ENCODE data around the gene ZDHHC19. TPM values are rescaled to one million over a fixed set of nuclear protein-coding genes. Genes with fewer than 3 reads are reported as not detected.
"Not testable (repeated sequence)": the region's sequence is repeated elsewhere in the genome, so short reads cannot be mapped to it uniquely, and the experiment has no call there.

The ZDHHC19 gene
- total RNA-seq, 4 donors from 2014 or later = not detected

GRCh38 chr3:196216089-196216564 lies 4.9 kb upstream of the ZDHHC19 start, which contains the start of gene SLC51A:
Gene SLC51A (plus strand): TSS chr3:196216534. CDS start chr3:196216713, 179 bp downstream.
- no peak for ATAC-seq
- peaks cover 0 to 12% (median 0%) of the 10 kb centered on the region in 3 donors for H3K4me1 ChIP-seq
- no peaks in the 10 kb centered on the region for H3K9me3 ChIP-seq
- WGBS, 2 donors (ENCODE audit: low coverage in 1 of 2) = no CpG with 5 or more reads among the region's 15 CpGs
- no peak within 1 kb of the TSS for H3K4me3 ChIP-seq
- H3K27ac ChIP-seq = no peak within 1 kb of the TSS
- no peak for TF ChIP-seq POLR2A (IDR thresholded peaks at IDR 0.05)
- no peak for TF ChIP-seq POLR2AphosphoS5 (IDR thresholded peaks at IDR 0.05)
- peaks cover 30% of the 10 kb centered on the region for H3K27me3 ChIP-seq
- H3K36me3 ChIP-seq = no peaks in the 10 kb centered on the region

DNA sequence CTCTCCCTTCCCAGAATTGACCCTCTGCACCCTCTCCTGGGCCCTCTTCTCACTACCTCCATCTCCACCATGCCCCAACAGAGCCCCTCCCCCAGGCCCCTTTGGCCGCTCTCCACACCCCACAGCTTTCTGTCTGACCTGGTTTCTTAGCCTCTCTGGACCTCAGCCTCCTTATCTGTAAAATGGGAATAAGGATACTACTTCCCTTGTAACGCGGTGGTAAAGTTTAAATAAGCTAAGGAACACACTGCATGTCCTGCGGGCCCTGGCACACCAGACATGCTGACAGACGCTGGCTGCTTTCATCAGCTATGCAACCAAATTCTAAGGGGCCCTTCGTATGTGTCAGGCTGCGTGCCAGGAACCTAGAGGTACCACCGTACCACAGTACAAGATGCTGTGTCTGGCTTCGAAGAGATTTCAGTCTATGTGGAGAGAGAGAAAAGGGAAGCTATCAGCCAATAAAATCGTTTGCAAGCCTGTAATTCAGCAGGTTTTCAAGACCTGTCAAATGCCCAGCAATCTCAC lies 4.4 kb upstream of the ZDHHC19 start:
- Histone ChIP-seq H3K4me3 (no peak overlapping the region), H3K27me3 (peaks cover 30% of the 10 kb centered on the region), H3K36me3 (no peaks in the 10 kb centered on the region), H3K4me1 (peaks cover 0 to 12% (median 0%) of the 10 kb centered on the region in 3 donors), H3K27ac (no peak overlapping the region), H3K9me3 (no peaks in the 10 kb centered on the region)
- WGBS, 2 donors (ENCODE audit: low coverage in 1 of 2) = 63 to 77% methylated on average over 4 to 5 of the region's 10 CpGs
- no peak for ATAC-seq
- TF ChIP-seq POLR2AphosphoS5 (IDR thresholded peaks at IDR 0.05) = no peak
- no peak for TF ChIP-seq POLR2A (IDR thresholded peaks at IDR 0.05)
- TF ChIP-seq CTCF (IDR thresholded peaks at IDR 0.05) = no peak
- no peak for TF ChIP-seq EP300 (IDR thresholded peaks at IDR 0.05)

DNA sequence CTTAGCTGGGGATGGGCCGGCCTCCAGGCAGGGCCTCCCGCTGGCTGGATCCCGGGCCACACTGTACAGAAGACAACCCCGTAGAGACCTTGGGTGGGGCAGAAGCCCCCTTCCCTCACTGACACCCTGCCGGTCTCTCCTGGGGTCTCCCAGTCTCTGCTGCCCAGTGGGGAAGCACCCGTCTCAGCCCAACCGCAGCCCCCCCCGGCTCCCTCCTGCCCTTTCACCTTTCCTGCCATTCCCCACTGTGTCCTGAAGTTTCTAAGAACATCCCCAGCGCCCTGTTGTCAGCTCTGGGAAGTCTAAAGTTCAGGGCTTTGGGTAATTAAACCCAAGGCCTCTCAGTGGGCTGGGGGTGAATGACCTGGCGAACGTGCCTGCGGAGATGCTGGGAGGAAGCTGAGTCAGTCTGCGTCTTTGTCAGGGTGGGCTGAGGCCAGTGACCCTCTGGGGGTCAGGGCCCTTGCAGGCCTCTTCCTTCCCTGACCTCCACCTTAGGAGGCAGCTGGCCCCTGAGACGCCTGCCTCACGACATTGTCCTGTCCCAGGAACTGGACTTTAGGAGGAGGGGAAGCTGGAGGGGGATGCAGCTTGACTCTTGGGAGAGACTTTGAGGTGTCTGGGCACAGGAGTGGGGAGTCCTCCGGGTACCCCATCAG lies 3.7 kb upstream of the ZDHHC19 start:
- H3K4me1 ChIP-seq = peaks cover 0 to 12% (median 0%) of the 10 kb centered on the region in 3 donors
- no peak overlapping the region for H3K27ac ChIP-seq
- no peak for ATAC-seq
- H3K4me3 ChIP-seq = no peak overlapping the region
- H3K27me3 ChIP-seq = peaks cover 30% of the 10 kb centered on the region
- no peaks in the 10 kb centered on the region for H3K9me3 ChIP-seq
- TF ChIP-seq EP300 (IDR thresholded peaks at IDR 0.05) = no peak
- no peak for TF ChIP-seq POLR2AphosphoS5 (IDR thresholded peaks at IDR 0.05)
- TF ChIP-seq CTCF (IDR thresholded peaks at IDR 0.05) = no peak
- no peak for TF ChIP-seq POLR2A (IDR thresholded peaks at IDR 0.05)
- 88% methylated on average over 6 of the region's 16 CpGs; no CpG with 5 or more reads in 1 of the 2 donors for WGBS, 2 donors (ENCODE audit: low coverage in 1 of 2)
- H3K36me3 ChIP-seq = no peaks in the 10 kb centered on the region

- Histone ChIP-seq H3K27me3 (peaks cover 39% of the 10 kb centered on the region), H3K4me1 (peaks cover 0 to 11% (median 0%) of the 10 kb centered on the region in 3 donors)
- 76 to 88% methylated on average over 3 to 8 of the region's 11 CpGs for WGBS, 2 donors (ENCODE audit: low coverage in 1 of 2)
- not testable (repeated sequence) for H3K27ac ChIP-seq, H3K4me3 ChIP-seq, H3K9me3 ChIP-seq, ATAC-seq, H3K36me3 ChIP-seq
Observed at GRCh38 chr3:196209944-196210672, 1.1 kb downstream of the ZDHHC19 start.

DNA sequence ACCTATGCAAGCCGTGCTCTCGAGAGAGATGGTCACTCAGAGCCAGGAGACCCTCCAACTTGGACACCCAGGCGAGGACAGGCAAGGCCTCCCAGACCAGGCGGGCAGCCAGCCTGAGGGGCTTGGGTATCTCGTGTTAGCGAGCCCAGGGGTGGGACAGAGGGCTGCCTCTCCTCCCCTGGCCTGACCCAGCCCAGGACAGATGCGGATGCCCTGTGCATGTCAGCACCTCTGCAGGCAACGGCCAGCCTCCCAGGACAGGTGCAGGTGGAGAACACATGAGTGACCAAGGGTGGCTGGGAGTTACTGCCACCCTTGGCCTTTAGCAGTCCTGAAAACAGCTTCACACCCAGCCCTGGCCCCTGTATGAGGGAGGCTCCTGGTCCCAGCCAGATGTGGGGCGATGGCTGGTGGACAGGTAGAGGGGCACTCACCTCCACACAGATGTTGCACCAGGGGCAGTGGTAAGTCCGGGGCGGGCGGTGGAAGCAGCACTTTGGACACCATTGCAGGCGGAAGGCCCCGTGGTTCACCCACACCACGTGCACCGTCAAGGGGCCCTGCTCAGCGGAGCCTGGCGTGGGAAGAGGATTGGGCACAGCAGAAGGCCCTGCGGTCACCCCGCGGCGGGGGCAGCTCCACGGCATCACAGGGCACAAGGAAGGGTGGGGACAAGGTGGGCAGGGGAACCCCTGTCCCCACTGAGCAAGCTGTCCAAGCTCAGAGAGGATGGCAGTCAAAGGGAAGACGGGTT lies 2.1 kb downstream of the ZDHHC19 start:
- Histone ChIP-seq H3K27me3 (peaks cover 31% of the 10 kb centered on the region), H3K9me3 (no peaks in the 10 kb centered on the region), H3K4me1 (peaks cover 0 to 11% (median 0%) of the 10 kb centered on the region in 3 donors), H3K36me3 (no peaks in the 10 kb centered on the region), H3K27ac (no peak overlapping the region), H3K4me3 (no peak overlapping the region)
- ATAC-seq = no peak
- TF ChIP-seq EP300 (IDR thresholded peaks at IDR 0.05) (no peak), POLR2A (IDR thresholded peaks at IDR 0.05) (no peak), POLR2AphosphoS5 (IDR thresholded peaks at IDR 0.05) (no peak), CTCF (IDR thresholded peaks at IDR 0.05) (no peak)
- WGBS, 2 donors (ENCODE audit: low coverage in 1 of 2) = 86 to 95% methylated on average over 3 to 7 of the region's 24 CpGs

All from gastroesophageal sphincter (tissue), 4 donors.